ENCODE measurements around the gene HRH1. TPM values are rescaled to one million over a fixed set of nuclear protein-coding genes. Genes with fewer than 3 reads are reported as not detected.

The HRH1 gene
- total and polyA plus RNA-seq, 12 donors = 0.24 to 6.5 (median 2.2) TPM

GRCh38 chr3:11157421-11157820, 3.1 kb downstream of the HRH1 start:
- H3K9me3 ChIP-seq (replicated peaks in 1 of 3) = no peaks in the 10 kb centered on the region
- 68 to 86% (median 75%) methylated on average over 6 to 7 of the region's 7 CpGs for WGBS, 4 donors
- TF ChIP-seq, protein P1, sequence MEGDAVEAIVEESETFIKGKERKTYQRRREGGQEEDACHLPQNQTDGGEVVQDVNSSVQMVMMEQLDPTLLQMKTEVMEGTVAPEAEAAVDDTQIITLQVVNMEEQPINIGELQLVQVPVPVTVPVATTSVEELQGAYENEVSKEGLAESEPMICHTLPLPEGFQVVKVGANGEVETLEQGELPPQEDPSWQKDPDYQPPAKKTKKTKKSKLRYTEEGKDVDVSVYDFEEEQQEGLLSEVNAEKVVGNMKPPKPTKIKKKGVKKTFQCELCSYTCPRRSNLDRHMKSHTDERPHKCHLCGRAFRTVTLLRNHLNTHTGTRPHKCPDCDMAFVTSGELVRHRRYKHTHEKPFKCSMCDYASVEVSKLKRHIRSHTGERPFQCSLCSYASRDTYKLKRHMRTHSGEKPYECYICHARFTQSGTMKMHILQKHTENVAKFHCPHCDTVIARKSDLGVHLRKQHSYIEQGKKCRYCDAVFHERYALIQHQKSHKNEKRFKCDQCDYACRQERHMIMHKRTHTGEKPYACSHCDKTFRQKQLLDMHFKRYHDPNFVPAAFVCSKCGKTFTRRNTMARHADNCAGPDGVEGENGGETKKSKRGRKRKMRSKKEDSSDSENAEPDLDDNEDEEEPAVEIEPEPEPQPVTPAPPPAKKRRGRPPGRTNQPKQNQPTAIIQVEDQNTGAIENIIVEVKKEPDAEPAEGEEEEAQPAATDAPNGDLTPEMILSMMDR (IDR thresholded peaks at IDR 0.05) = no peak
- no peak for TF ChIP-seq POLR2A (IDR thresholded peaks at IDR 0.05)
- peaks cover 0 to 14% of the 10 kb centered on the region in 2 donors for H3K4me1 ChIP-seq (replicated peaks in 1 of 2)
- peak in 1 of 7 donors; percentile 76 for DNase-seq
- no peaks in the 10 kb centered on the region for H3K36me3 ChIP-seq (replicated peaks in 1 of 2)
- peaks cover 11% of the 10 kb centered on the region for H3K27me3 ChIP-seq
- intact Hi-C loops (cut with DNase I) = loop anchor here in 1 of 2 donors (10.0 kb wide), 1 partner anchor 177 kb away; no protein-coding TSS in a partner anchor
- peak overlapping the region in 1 of 5 donors; percentile 45 for H3K27ac ChIP-seq
- no peak overlapping the region for H3K4me3 ChIP-seq

DNA sequence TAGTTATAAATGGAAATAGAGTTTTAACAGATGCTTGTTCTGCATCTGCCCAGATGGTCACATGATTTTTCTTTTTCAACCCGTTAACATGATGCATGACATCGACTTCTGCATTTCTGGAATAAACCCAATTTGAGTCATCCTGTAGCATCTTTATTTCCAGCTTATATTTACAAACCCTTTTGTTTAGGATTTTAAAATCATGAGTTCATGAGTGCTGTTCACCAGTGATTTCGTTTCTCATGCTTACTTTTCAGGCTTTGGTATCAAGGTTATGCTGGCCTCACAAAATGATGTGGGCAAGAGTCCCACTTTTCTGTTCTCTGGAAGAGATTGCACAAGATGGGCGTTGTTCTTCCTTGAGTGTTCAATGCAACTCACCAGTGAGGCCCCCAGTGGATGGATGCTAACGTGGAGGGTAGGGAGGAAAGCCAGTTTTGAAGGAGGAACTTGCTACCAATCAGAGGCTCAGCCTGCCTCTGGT, 5.2 kb downstream of the HRH1 start:
- Histone ChIP-seq H3K27me3 (peaks cover 6% of the 10 kb centered on the region), H3K27ac (peak overlapping the region in 2 of 5 donors; percentile 35 to 45), H3K36me3 (replicated peaks in 1 of 2) (no peaks in the 10 kb centered on the region), H3K9me3 (replicated peaks in 1 of 3) (no peaks in the 10 kb centered on the region), H3K4me1 (replicated peaks in 1 of 2) (peaks cover 0 to 14% of the 10 kb centered on the region in 2 donors), H3K4me3 (no peak overlapping the region)
- intact Hi-C loops (cut with DNase I) = loop anchor here in 1 of 2 donors (10.0 kb wide), 1 partner anchor 175 kb away; no protein-coding TSS in a partner anchor
- peak in 3 of 7 donors; percentile 20 to 42 (median 31) for DNase-seq
- no peak for TF ChIP-seq POLR2A (IDR thresholded peaks at IDR 0.05)
- TF ChIP-seq, protein P1 (IDR thresholded peaks at IDR 0.05) = no peak
- 19 to 30% (median 25%) methylated on average over 5 of the region's 5 CpGs for WGBS, 4 donors

DNA sequence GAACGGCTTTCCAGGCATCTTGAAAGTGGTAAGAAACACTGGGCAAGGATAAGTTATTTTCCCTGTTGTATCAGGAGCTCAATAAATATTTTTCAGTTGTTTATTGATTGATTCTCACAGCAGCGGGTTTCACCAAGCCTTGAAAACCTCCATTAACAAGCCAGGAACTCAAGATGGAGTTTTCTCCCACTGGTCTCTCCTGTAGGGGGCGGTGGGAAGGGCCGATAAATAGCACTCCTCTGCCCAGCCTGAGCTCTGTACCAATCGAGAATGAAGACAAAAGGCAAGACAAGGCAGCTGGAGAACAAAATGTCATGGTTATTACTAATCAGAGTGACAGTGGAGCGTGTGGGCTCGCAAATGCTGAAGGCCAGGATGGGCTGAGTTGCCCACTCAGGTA, 7.4 kb downstream of the HRH1 start:
- intact Hi-C loops (cut with DNase I) = no loop called here
- Histone ChIP-seq H3K9me3 (replicated peaks in 1 of 3) (no peaks in the 10 kb centered on the region), H3K4me1 (replicated peaks in 1 of 2) (peaks cover 0 to 14% of the 10 kb centered on the region in 2 donors), H3K27me3 (no peaks in the 10 kb centered on the region), H3K36me3 (replicated peaks in 1 of 2) (no peaks in the 10 kb centered on the region), H3K4me3 (no peak overlapping the region), H3K27ac (peak overlapping the region in 2 of 5 donors; percentile 11 to 34)
- TF ChIP-seq POLR2A (IDR thresholded peaks at IDR 0.05) = no peak
- TF ChIP-seq, protein P1 (IDR thresholded peaks at IDR 0.05) = no peak
- WGBS, 4 donors = 70 to 76% (median 73%) methylated on average over 7 of the region's 7 CpGs
- DNase-seq = no peak

DNA sequence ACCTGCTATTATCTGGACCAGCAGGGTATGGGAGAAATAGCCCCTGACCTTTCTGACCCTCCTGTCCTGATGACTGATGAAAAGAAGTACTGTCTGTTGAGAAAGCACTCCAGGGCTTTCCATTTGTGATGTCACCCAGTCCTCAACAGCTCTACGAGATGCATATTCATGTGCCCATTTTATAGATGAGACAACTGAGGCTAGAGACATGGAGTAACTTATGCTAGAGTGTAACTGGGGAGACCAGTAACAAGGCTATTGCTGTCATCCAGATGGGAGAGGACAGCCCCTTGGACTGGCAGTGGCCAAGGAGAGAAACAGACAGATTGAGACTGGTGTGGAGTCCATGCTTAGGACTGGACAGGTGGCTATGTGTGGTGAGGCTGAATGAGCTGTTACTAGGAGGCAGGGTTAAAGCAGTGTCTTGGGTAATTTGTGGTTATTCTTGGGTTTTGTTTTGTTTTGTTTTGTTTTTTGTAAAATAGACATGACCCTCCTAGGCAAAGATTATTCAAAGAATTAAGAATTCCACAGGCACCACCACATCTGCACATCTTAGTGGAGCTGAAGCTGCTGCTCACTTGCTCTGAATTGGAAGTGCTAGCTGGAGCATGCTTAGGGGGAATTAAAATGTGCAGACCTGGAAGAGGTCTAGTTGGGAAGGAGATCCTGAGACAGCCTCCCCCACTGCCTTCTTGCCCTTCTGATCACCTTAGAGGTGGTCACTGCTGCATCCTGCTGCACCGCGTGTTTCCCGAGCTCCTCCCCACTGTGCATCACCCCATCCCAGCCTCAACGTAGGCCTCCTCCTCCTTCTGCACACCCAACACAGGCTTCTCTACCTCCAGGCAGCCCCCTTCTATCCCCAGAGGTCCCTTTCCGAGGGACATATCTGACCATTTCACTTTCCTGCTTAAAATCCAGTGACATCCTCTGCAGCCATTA, 8.4 kb downstream of the HRH1 start:
- intact Hi-C loops (cut with DNase I) = no loop called here
- DNase-seq = no peak

More for the DNA sequence above, 8.4 kb downstream of the HRH1 start:
- TF ChIP-seq, protein P1 (IDR thresholded peaks at IDR 0.05) = no peak
- TF ChIP-seq POLR2A (IDR thresholded peaks at IDR 0.05) = no peak
- peaks cover 0 to 14% of the 10 kb centered on the region in 2 donors for H3K4me1 ChIP-seq (replicated peaks in 1 of 2)
- H3K4me3 ChIP-seq = no peak overlapping the region
- H3K27ac ChIP-seq = peak overlapping the region in 1 of 5 donors; percentile 34
- no peaks in the 10 kb centered on the region for H3K27me3 ChIP-seq
- H3K36me3 ChIP-seq (replicated peaks in 1 of 2) = no peaks in the 10 kb centered on the region
- H3K9me3 ChIP-seq (replicated peaks in 1 of 3) = no peaks in the 10 kb centered on the region
- 72 to 79% (median 76%) methylated on average over 6 of the region's 6 CpGs for WGBS, 4 donors

Data from adrenal gland (tissue), 12 donors.